K562 (cell line): ENCODE measurements around the gene ZSWIM4. TPM values are rescaled to one million over a fixed set of nuclear protein-coding genes. Genes with fewer than 3 reads are reported as not detected.

ENCODE experiments used
- BRCA1 ChIP-seq, 2 experiments: fragments of 450-650 bp in 1 of 2; sonication (generic) in 1 of 2; formaldehyde crosslinking in 1 of 2; IDR thresholded peaks; 2 replicates each; pipeline versions ENCODE4 v1.5.0 to v1.6.1; 2017 to 2020; ENCODE audit warnings: mild to moderate bottlenecking in 1 of 2, missing genetic modification reagents in 1 of 2
- DPF2 ChIP-seq: fragments of 450-650 bp; IDR thresholded peaks from 2 replicates; pipeline ENCODE4 v1.6.1; 2016
- EP300 ChIP-seq: IDR thresholded peaks from 2 replicates; pipeline ENCODE4 v1.6.1; 2012; ENCODE audit warnings: low read length, improper control_type of control experiment
- MECOM ChIP-seq: fragments of 250-450 bp; sonication (Bioruptor Pico); IDR thresholded peaks from 2 replicates; pipeline ENCODE4 v1.8.0; 2022; ENCODE audit warnings: inconsistent platforms
- NFIC ChIP-seq: fragments of 450-650 bp; IDR thresholded peaks from 2 replicates; pipeline ENCODE4 v1.6.1; 2017; ENCODE audit warnings: mild to moderate bottlenecking, inconsistent platforms
- POLR2H ChIP-seq: IDR thresholded peaks from 2 replicates; pipeline ENCODE4 v1.6.1; 2016; ENCODE audit warnings: missing genetic modification characterization, low read depth, mild to moderate bottlenecking, control low read depth, missing compliant biosample characterization, moderate library complexity
- POLR3G ChIP-seq: IDR thresholded peaks from 2 replicates; pipeline ENCODE4 v1.6.1; 2011; ENCODE audit not compliant: insufficient read length, insufficient replicate concordance; ENCODE audit errors: extremely low read depth
- RCOR1 ChIP-seq, 2 experiments: IDR thresholded peaks; 2 replicates each; pipeline ENCODE4 v1.6.1; 2012; ENCODE audit warnings: low read depth in 2 of 2, low read length in 2 of 2, borderline replicate concordance in 1 of 2, improper control_type of control experiment in 1 of 2
- RFX7 ChIP-seq: fragments of 250-450 bp; sonication (Bioruptor Pico); IDR thresholded peaks from 2 replicates; pipeline ENCODE4 v1.5.1; 2021; ENCODE audit warnings: mild to moderate bottlenecking
- SMARCE1 ChIP-seq: fragments of 450-650 bp; IDR thresholded peaks from 2 replicates; pipeline ENCODE4 v1.7.1; 2016; ENCODE audit warnings: mild to moderate bottlenecking
- ZC3H4 ChIP-seq: sonication (generic); formaldehyde crosslinking; IDR thresholded peaks from 2 replicates; pipeline ENCODE4 v1.9.0; 2021; ENCODE audit warnings: missing genetic modification reagents, borderline replicate concordance
- polyA plus RNA-seq, 8 experiments: library from polyadenylated mRNA; depleted of rRNA in 4 of 8; stranded (reverse) in 5 of 8; unstranded in 3 of 8; fragments of >200 nt; fragmentation: Nextera tagmentation in 2 of 8; fragmentation: Illumina TruSeq in 1 of 8; extraction: Ambion mirVana in 2 of 8; extraction: Trizol in 1 of 8; gene quantifications; 2 replicates each; pipeline versions ENCODE4 v1.2.1 to v1.2.3, GENCODE V29; 2011 to 2014; ENCODE audit warnings: inconsistent platforms in 1 of 8, missing spikeins in 1 of 8
- total RNA-seq, 7 experiments: library from RNA; depleted of rRNA in 6 of 7; stranded (reverse); fragments of >200 nt in 6 of 7; fragmentation: Illumina TruSeq in 2 of 7; extraction: Trizol in 2 of 7; gene quantifications; 2 replicates each; pipeline versions ENCODE4 v1.2.1 to v1.2.3, GENCODE V29; 2011 to 2021; ENCODE audit warnings: low replicate concordance in 1 of 7
- TF ChIP-seq, protein P1 (sequence below), 2 experiments: fragments of 450-650 bp; formaldehyde crosslinking in 1 of 2; IDR thresholded peaks; 2 replicates each; pipeline versions ENCODE4 v1.4.0 to v1.6.1; 2014 to 2020; ENCODE audit warnings: mild to moderate bottlenecking in 2 of 2, borderline replicate concordance in 1 of 2, low read depth in 1 of 2
- TF ChIP-seq, protein P2 (sequence below), 2 experiments: fragments of 450-650 bp in 1 of 2; sonication (generic) in 1 of 2; formaldehyde crosslinking in 1 of 2; IDR thresholded peaks in 1 of 2; conservative IDR thresholded peaks in 1 of 2; 2 replicates each; pipeline versions ENCODE4 v1.6.1 to v1.8.1; 2016 to 2023; ENCODE audit warnings: mild to moderate bottlenecking in 2 of 2, moderate library complexity in 2 of 2, inconsistent platforms in 1 of 2, missing genetic modification reagents in 1 of 2
- TF ChIP-seq, protein P3 (sequence below): fragments of 450-650 bp; IDR thresholded peaks from 2 replicates; pipeline ENCODE4 v1.6.1; 2016; ENCODE audit warnings: missing biosample characterization, missing genetic modification characterization
- TF ChIP-seq, protein P4 (sequence below): fragments of 200-800 bp; sonication (Bioruptor generic); IDR thresholded peaks from 2 replicates; pipeline ENCODE4 v1.6.1; 2017; ENCODE audit warnings: missing genetic modification characterization, missing compliant biosample characterization

ZSWIM4 gene
- total and polyA plus RNA-seq, 9 of the 15 experiments (the other 6 are each of a cell fraction or from before 2014, with no cell fraction given) = 0.25 to 3.7 (median 0.79) TPM; not detected in 2

DNA sequence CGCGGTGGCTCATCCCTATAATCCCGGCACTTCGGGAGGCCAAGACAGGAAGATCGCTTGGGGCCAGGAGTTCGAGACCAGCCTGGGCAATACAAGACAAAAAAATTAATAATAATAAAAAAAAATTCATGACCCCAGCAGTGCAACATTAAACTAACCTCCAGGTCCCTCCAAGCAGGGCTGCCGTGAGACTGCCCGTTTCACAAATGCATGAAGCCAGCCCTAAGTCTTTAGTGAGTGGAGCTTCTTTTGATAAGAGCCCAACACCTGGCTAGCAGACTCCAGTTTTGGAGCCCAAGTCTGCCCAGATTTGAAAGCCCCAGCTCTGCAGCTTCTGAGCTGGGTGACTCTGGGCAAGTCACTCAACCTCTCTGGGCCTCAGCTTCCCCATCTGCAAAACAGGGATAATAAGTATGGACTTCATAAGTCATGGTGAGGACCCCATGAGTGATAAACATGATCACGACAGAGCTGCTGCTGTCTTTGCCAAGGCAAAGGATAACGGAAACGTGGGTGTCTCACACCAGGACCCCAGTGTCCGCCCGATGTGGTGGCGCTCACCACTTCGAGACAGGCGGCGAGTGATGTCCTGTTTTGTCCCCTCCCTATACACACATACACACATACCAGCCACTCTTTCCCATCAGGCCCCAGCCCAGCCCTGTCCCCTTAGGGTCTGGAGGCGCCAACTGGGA lies 43.3 kb downstream of the ZSWIM4 start (continued):
- TF ChIP-seq, protein P1, sequence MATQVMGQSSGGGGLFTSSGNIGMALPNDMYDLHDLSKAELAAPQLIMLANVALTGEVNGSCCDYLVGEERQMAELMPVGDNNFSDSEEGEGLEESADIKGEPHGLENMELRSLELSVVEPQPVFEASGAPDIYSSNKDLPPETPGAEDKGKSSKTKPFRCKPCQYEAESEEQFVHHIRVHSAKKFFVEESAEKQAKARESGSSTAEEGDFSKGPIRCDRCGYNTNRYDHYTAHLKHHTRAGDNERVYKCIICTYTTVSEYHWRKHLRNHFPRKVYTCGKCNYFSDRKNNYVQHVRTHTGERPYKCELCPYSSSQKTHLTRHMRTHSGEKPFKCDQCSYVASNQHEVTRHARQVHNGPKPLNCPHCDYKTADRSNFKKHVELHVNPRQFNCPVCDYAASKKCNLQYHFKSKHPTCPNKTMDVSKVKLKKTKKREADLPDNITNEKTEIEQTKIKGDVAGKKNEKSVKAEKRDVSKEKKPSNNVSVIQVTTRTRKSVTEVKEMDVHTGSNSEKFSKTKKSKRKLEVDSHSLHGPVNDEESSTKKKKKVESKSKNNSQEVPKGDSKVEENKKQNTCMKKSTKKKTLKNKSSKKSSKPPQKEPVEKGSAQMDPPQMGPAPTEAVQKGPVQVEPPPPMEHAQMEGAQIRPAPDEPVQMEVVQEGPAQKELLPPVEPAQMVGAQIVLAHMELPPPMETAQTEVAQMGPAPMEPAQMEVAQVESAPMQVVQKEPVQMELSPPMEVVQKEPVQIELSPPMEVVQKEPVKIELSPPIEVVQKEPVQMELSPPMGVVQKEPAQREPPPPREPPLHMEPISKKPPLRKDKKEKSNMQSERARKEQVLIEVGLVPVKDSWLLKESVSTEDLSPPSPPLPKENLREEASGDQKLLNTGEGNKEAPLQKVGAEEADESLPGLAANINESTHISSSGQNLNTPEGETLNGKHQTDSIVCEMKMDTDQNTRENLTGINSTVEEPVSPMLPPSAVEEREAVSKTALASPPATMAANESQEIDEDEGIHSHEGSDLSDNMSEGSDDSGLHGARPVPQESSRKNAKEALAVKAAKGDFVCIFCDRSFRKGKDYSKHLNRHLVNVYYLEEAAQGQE (IDR thresholded peaks at IDR 0.05; ENCODE audit: borderline replicate concordance) = 0 out of 2 replicates have a peak, but pooled peaks have one; percentile 2
- TF ChIP-seq, protein P1 (CRISPR knock-in tag; IDR thresholded peaks at IDR 0.05; ENCODE audit: low read depth) = no peak
- TF ChIP-seq NFIC = no peak
- no peak for TF ChIP-seq EP300
- no peak for TF ChIP-seq SMARCE1
- TF ChIP-seq MECOM (CRISPR knock-in tag) = 0 out of 2 replicates have a peak, but pooled peaks have one; percentile 7
- 0 out of 2 replicates have a peak, but pooled peaks have one; percentile 54 for TF ChIP-seq ZC3H4 (CRISPR knock-in tag)
- TF ChIP-seq POLR2H = no peak; the same call in 1 of the 2 replicates
- no peak for TF ChIP-seq RFX7 (CRISPR knock-in tag)
- TF ChIP-seq, protein P2, sequence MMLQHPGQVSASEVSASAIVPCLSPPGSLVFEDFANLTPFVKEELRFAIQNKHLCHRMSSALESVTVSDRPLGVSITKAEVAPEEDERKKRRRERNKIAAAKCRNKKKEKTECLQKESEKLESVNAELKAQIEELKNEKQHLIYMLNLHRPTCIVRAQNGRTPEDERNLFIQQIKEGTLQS (IDR thresholded peaks at IDR 0.05) = no peak
- TF ChIP-seq, protein P2 (CRISPR knock-in tag; conservative IDR thresholded peaks at IDR 0.05) = 0 out of 2 replicates have a peak, but pooled peaks have one; percentile 22
- TF ChIP-seq DPF2 = no peak
- peak; percentile 8 to 54; a peak in 2 of 4 replicates for TF ChIP-seq RCOR1 (IDR thresholded peaks at IDR 0.05; ENCODE audit: borderline replicate concordance in 1 of 2, low read depth in 2 of 2, low read length in 2 of 2)
- no peak for TF ChIP-seq BRCA1 (IDR thresholded peaks at IDR 0.05)
- TF ChIP-seq BRCA1 (CRISPR knock-in tag; IDR thresholded peaks at IDR 0.05) = 0 out of 2 replicates have a peak, but pooled peaks have one; percentile 41
- TF ChIP-seq POLR3G = no peak
- TF ChIP-seq, protein P3, sequence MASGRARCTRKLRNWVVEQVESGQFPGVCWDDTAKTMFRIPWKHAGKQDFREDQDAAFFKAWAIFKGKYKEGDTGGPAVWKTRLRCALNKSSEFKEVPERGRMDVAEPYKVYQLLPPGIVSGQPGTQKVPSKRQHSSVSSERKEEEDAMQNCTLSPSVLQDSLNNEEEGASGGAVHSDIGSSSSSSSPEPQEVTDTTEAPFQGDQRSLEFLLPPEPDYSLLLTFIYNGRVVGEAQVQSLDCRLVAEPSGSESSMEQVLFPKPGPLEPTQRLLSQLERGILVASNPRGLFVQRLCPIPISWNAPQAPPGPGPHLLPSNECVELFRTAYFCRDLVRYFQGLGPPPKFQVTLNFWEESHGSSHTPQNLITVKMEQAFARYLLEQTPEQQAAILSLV (tag) = no peak
- TF ChIP-seq, protein P4, sequence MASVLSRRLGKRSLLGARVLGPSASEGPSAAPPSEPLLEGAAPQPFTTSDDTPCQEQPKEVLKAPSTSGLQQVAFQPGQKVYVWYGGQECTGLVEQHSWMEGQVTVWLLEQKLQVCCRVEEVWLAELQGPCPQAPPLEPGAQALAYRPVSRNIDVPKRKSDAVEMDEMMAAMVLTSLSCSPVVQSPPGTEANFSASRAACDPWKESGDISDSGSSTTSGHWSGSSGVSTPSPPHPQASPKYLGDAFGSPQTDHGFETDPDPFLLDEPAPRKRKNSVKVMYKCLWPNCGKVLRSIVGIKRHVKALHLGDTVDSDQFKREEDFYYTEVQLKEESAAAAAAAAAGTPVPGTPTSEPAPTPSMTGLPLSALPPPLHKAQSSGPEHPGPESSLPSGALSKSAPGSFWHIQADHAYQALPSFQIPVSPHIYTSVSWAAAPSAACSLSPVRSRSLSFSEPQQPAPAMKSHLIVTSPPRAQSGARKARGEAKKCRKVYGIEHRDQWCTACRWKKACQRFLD (CRISPR knock-in tag) = peak; percentile 51; the same call in 1 of the 2 replicates
